ENCODE results near the gene CDC42BPA. TPM values are rescaled to one million over a fixed set of nuclear protein-coding genes. Genes with fewer than 3 reads are reported as not detected.

Gene CDC42BPA
- total and polyA plus RNA-seq, 2 donors (not counting 3 experiments of a cell fraction or from before 2014, with no cell fraction given): 26.1 to 92.6 TPM

GRCh38 chr1:227228201-227228600 is 90.1 kb downstream of the CDC42BPA start:
- peaks cover 57% of the 10 kb centered on the region for H3K79me2 ChIP-seq (ENCODE audit: control insufficient read depth, insufficient read depth, low read length)
- H3K4me2 ChIP-seq (ENCODE audit: insufficient read depth, low read length): no peak overlapping the region
- DNase-seq (ENCODE audit: low read depth, low spot score) (no peak), FAIRE-seq (no peak)
- no peaks in the 10 kb centered on the region for H4K20me1 ChIP-seq (replicated peaks; ENCODE audit: control insufficient read depth, extremely low read depth, insufficient read depth, low read length)
- H3K36me3 ChIP-seq (ENCODE audit: control insufficient read depth in 2 of 2, extremely low read depth in 1 of 2, insufficient read depth in 2 of 2, low read length in 2 of 2): no peaks in the 10 kb centered on the region
- ChIA-PET POLR2A (no interaction called here), CTCF (interaction anchor here (0.5 to 1.9 kb wide), 5 partner anchors 9 to 148 kb away, joined by 3 to 4 read pairs (median 3); no protein-coding TSS in a partner anchor)
- H3K9me3 ChIP-seq (replicated peaks; ENCODE audit: control insufficient read depth, insufficient read depth, low read length): no peaks in the 10 kb centered on the region
- no peak for TF ChIP-seq CTCF (IDR thresholded peaks at IDR 0.05; ENCODE audit: extremely low read depth in 1 of 2, insufficient read depth in 1 of 2, low read depth in 1 of 2, low read length in 2 of 2)
- no peak for TF ChIP-seq POLR2AphosphoS5 (IDR thresholded peaks at IDR 0.05; ENCODE audit: insufficient read depth, low read depth, low read length)
- no peak for TF ChIP-seq GATA2 (IDR thresholded peaks at IDR 0.05; ENCODE audit: insufficient read depth, insufficient read length, low read depth, low read length)
- no peak for TF ChIP-seq POLR2A (IDR thresholded peaks at IDR 0.05; ENCODE audit: low read depth, low read length)
- TF ChIP-seq FOS (IDR thresholded peaks at IDR 0.05; ENCODE audit: borderline replicate concordance, insufficient read depth, low read length): no peak
- no peak for TF ChIP-seq JUN (IDR thresholded peaks at IDR 0.05; ENCODE audit: borderline replicate concordance, insufficient read depth, insufficient read length, low read depth)
- no peaks in the 10 kb centered on the region for H3K27me3 ChIP-seq (ENCODE audit: control insufficient read depth in 2 of 2, insufficient read depth in 2 of 2, low read length in 2 of 2)
- no peak overlapping the region for H3K9ac ChIP-seq (replicated peaks; ENCODE audit: extremely low read depth, insufficient read depth, low read length)
- no peaks in the 10 kb centered on the region for H3K9me1 ChIP-seq (replicated peaks; ENCODE audit: control insufficient read depth, extremely low read depth, insufficient read depth, low read length)
- intact Hi-C loops (cut with micrococcal nuclease): loop anchor here (5.0 kb wide), 1 partner anchor 46 kb away; no protein-coding TSS in a partner anchor
- BruUV-seq (replicated peaks): no TSS peak
- H3K4me1 ChIP-seq (ENCODE audit: control insufficient read depth, extremely low read depth, insufficient read depth, low read length): peaks cover 32% of the 10 kb centered on the region
- H2AFZ ChIP-seq (ENCODE audit: low read depth, low read length): no peak overlapping the region
- H3K4me3 ChIP-seq (replicated peaks in 1 of 3; ENCODE audit: insufficient read depth in 1 of 3, low read depth in 1 of 3, low read length in 3 of 3): no peak overlapping the region
- H3K27ac ChIP-seq (ENCODE audit: insufficient read depth, low read depth, low read length): no peak overlapping the region
- dilution Hi-C loops (cut with MboI; ENCODE audit: extremely low pct_ligation_motif_present, low sequenced_read_pairs): no loop called here

Data from endothelial cell of umbilical vein (primary cell).